NCI-H146 (cell line): ENCODE results near the gene PLEK2.
"Not testable (repeated sequence)": the region's sequence is repeated elsewhere in the genome, so short reads cannot be mapped to it uniquely, and the experiment has no call there.

Experiments
- DNase-seq: peaks from one replicate; lab custom pipeline; 2025; lab: John Stamatoyannopoulos, UW

The PLEK2 gene

DNA sequence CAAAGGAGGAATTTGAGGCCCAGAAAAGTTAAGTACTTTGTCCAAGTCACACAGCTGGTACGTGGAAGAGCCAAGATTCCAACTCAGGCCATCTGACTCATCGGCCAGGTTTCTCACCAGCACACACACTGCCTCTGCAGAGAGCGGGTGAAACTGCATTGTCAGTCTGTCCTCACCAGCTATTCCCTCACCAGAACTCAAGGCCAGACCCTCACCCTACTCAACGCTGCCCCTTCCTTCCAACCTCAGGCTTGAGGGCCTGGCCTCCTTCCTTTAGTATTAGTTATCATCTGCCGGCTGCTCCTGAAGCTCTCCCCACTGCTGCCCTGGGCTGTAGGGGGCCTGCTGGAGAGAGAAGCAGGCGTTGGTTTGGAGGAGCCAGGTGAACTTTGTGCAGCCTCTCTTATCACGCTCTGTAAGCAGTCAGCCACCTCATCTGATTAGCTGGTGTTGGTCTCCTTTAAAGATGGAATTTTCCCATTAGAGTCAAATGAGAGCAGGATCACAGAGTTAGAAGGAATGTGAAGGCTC is 16.6 kb upstream of the PLEK2 start:
- DNase-seq: no peak

DNA sequence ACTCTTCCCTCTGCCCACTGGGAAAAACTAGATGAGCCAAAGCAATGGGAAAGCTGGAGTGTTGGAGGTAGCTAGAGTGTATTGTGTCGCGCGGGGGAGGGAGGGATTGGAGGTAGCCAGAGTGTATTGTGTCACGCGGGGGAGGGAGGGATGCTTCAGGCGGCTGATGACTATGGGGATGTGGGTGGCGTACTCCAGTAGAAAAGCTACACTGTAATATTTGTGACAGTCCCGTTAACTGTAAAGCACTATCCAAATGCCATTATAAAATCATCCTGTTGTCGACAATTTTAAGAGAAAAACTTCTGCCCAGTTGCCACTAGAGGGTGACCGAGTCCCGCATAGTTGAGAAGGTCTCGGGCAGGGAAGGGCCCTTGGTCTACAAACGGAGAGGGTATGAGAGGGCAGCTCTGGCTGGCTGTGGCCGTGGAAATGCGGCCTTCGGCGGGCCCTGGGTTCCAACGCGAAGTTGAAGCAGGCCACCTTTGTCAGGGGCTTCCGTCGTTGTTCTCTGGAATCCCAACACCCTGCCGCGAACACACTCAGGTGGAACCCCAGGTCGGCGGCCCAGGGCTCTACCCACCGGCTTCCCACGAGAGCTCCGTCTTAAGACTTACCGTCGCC is 15.1 kb upstream of the PLEK2 start:
- peak; percentile 70 for DNase-seq

GRCh38 chr14:67426161-67426560 is 14.2 kb upstream of the PLEK2 start:
- no peak for DNase-seq

DNA sequence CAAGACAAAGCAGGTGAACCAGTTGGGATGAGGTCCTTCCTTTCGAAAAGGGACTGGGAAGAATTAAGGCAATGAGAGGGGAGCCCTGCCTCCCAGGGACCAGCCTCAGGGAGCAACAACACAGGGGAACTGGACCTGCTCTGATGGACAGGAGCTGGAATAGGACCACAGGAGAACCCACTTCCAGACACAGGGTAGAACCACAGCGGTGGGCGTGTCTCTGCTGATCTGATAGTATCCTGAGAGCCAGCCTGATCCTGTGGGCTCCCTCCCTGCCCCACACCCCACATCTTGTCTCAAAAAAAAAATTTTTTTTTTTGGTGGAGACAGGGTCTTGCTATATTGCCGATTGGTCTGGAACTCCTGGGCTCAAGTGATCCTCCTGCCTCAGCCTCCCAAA is 13.6 kb upstream of the PLEK2 start:
- DNase-seq: no peak

GRCh38 chr14:67424539-67424938 is 12.6 kb upstream of the PLEK2 start:
- no peak for DNase-seq

DNA sequence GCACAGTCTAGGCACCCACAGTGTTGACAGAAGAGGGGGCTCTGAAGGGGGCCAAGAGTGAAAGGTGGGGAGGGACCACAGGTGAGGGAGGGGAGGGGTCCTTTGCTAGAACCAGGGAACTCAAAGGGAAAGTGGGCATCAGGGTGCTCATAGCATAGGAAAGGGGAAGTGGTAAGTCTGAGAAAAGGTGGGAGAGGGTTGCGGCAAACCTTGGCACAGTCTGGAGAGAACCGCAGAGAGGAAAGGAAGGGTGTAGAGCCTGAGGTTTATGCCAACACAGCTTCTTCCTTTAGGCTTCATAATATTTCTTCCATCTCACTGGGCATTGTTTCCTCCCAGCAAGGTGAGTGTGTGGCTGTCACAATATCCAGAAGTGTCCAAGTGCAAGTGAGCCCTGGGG is 11.5 kb upstream of the PLEK2 start:
- no peak for DNase-seq

- DNase-seq: no peak
Measured at GRCh38 chr14:67421356-67422224, 9.6 kb upstream of the PLEK2 start.

- peak; percentile 66 for DNase-seq
Measured at GRCh38 chr14:67420102-67420739, 8.3 kb upstream of the PLEK2 start.

- DNase-seq: peak; percentile 75
Measured at GRCh38 chr14:67418401-67419191, 6.6 kb upstream of the PLEK2 start.

DNA sequence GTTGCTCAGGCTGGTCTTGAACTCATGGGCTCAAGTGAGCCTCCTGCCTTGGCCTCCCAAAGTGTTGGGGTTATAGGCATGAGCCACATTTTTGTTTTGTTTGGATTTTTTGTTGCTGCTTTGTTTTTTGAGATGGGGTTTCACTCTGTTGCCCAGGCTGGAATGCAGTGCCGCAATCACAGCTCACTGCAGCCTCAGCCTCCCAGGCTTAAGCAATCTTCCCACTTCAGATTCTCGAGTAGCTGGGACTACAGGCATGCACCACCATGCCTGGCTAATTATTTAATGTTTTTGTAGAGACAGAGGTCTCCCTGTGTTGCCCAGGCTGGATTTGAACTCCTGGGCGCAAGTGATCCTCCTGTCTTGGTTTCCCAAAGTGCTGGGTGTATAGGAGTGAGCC is 5.7 kb upstream of the PLEK2 start:
- no peak for DNase-seq

- no peak for DNase-seq
Measured at GRCh38 chr14:67416810-67417209, 4.8 kb upstream of the PLEK2 start.

- DNase-seq: no peak
Measured at GRCh38 chr14:67416085-67416484, 4.1 kb upstream of the PLEK2 start.

- not testable (repeated sequence) for DNase-seq
Measured at GRCh38 chr14:67415610-67416009, 3.6 kb upstream of the PLEK2 start.

GRCh38 chr14:67413806-67414769 is 2.1 kb upstream of the PLEK2 start:
- no peak for DNase-seq

- no peak for DNase-seq
Measured at GRCh38 chr14:67411370-67411769, 595 bp downstream of the PLEK2 start.

DNA sequence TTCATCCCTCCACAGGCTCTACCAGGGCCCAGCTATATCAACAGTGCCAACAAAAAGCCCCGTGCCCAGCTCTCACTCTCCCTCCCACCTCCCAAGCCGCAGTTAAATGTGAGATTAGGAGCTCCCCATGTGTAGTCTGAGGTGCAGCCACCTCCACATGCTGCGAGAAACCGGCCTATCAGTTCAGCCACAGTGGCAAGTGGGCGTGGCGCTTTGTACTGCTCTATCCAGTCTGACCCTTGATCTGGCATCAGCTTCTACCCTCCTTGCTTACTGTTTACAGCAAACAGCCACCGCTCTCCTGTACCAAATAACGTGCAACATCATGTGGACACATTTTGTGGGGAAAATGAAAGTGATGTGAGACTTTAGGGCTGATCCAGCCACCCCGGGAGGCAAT is 1.7 kb downstream of the PLEK2 start:
- DNase-seq: no peak

GRCh38 chr14:67409461-67409860 is 2.5 kb downstream of the PLEK2 start:
- DNase-seq: no peak

DNA sequence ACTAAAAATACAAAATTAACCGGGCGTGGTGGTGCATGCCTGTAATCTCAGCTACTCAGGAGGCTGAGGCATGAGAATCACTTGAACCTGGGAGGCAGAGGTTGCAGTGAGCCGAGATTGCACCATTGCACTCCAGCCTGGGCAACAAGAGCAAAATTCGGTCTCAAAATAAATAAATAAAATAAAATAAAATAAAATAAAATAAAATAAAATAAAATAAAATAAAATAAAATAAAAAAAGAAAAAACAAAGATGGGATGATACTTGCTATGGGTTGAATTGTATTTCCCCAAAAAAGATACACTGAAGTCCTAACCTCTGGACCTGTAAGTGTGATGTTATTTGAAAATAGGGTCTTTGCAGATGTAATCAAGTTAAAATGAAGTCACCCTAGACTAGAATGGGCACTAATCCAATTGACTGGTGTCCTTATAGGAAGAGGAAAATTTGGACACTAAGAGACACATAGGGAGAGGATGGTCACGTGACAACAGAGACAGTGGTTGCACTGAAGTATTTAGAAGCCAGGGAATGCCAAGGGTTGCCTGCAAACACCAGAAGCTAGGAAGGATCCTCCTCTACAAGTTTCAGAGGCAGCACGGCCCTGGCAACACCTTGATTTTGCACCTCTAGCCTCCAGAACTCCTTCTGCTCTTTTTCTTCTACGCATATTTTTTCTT is 3.7 kb downstream of the PLEK2 start:
- DNase-seq: not testable (repeated sequence)

DNA sequence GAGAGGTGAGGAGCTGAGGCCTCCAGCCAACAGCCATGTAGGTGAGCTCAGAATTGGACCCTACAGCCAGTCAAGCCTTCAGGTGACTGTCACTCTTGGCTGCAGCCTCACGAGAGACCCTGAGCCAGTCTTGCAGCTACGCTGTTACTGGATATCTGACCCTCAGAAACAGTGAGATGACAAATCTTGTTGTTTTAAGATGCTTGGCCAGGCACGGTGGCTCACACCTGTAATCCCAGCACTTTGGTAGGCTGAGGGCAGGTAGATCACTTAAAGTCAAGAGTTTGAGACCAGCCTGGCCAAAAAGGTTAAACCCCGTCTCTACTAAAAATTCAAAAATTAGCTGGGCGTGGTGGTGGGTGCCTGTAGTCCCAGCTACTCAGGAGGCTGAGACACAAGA is 6.2 kb downstream of the PLEK2 start:
- no peak for DNase-seq

- DNase-seq: no peak
Measured at GRCh38 chr14:67400434-67400833, 11.5 kb downstream of the PLEK2 start.
